Body of pancreas (tissue), 4 donors: ENCODE data around the gene TCTN3. TPM values are rescaled to one million over a fixed set of nuclear protein-coding genes. Genes with fewer than 3 reads are reported as not detected.

ENCODE experiments used
- ATAC-seq: fragments of 150-250 bp; one replicate; pipeline ENCODE4 v1.9.1; 2016
- DNase-seq, 4 donors: peaks; one replicate each; pipeline ENCODE4 v3.0.0-alpha.2; 2019
- H3K27ac ChIP-seq, 4 donors: fragments of 200-600 bp; sonication (generic); 1 replicate in 3 of 4; 2 replicates in 1 of 4; pipeline versions ENCODE4 v1.5.1 to v1.6.1; 2016 to 2019; ENCODE audit warnings: mild to moderate bottlenecking in 1 of 4, mixed read lengths in 1 of 4, moderate library complexity in 1 of 4
- H3K27me3 ChIP-seq, 2 donors: fragments of 200-600 bp; sonication (generic); one replicate each; pipeline ENCODE4 v1.6.0; 2016; ENCODE audit warnings: mild to moderate bottlenecking in 1 of 2
- H3K36me3 ChIP-seq, 2 donors: fragments of 200-600 bp; sonication (generic); replicated peaks in 1 of 2; 2 replicates each; pipeline ENCODE4 v1.5.1; 2016; ENCODE audit warnings: low read depth in 2 of 2; ENCODE audit not compliant: insufficient read depth in 1 of 2
- H3K4me1 ChIP-seq: fragments of 200-600 bp; sonication (generic); one replicate; pipeline ENCODE4 v1.6.0; 2016
- H3K4me3 ChIP-seq, 2 donors: fragments of 200-600 bp; sonication (generic); 1 replicate in 1 of 2; 2 replicates in 1 of 2; pipeline ENCODE4 v1.5.1; 2016 to 2019
- H3K9me3 ChIP-seq, 3 donors: fragments of 200-600 bp; sonication (generic); 1 replicate in 2 of 3; 2 replicates in 1 of 3; pipeline ENCODE4 v1.5.1; 2016
- POLR2A ChIP-seq, 3 donors: fragments of 450-650 bp; IDR thresholded peaks; one replicate each; pipeline ENCODE4 v1.6.1; 2016; ENCODE audit warnings: antibody characterized with exemption in 3 of 3, mild to moderate bottlenecking in 2 of 3
- WGBS, 2 donors: methylation state at CpG; one replicate each; pipeline ENCODE4 v1.1.5; 2017; 5-methylcytosine and 5-hydroxymethylcytosine counted together
- intact Hi-C: fragments of 100-400 bp; cut with DNase I; formaldehyde crosslinking; loops from one replicate; pipeline ENCODE4 v1.15.1; 2023
- total RNA-seq, 2 donors: library from RNA; depleted of rRNA; stranded (reverse); fragments of >200 nt; gene quantifications; one replicate each; pipeline ENCODE4 v1.1.0, GENCODE V29; 2016
- TF ChIP-seq, protein P1 (sequence below), 7 experiments: fragments of 450-650 bp in 4 of 7; fragments of 200-600 bp in 3 of 7; sonication (generic) in 3 of 7; IDR thresholded peaks; one replicate each; pipeline ENCODE4 v1.5.1; 2016 to 2019; ENCODE audit warnings: antibody characterized with exemption in 7 of 7

Gene TCTN3, protein sequence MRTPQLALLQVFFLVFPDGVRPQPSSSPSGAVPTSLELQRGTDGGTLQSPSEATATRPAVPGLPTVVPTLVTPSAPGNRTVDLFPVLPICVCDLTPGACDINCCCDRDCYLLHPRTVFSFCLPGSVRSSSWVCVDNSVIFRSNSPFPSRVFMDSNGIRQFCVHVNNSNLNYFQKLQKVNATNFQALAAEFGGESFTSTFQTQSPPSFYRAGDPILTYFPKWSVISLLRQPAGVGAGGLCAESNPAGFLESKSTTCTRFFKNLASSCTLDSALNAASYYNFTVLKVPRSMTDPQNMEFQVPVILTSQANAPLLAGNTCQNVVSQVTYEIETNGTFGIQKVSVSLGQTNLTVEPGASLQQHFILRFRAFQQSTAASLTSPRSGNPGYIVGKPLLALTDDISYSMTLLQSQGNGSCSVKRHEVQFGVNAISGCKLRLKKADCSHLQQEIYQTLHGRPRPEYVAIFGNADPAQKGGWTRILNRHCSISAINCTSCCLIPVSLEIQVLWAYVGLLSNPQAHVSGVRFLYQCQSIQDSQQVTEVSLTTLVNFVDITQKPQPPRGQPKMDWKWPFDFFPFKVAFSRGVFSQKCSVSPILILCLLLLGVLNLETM
- total RNA-seq, result 10 to 100 TPM; 12.9 to 17.6 TPM

- peak; percentile 97 to 99 (median 98) for DNase-seq
- peak; percentile 54 to 84 (median 80) for TF ChIP-seq POLR2A (IDR thresholded peaks at IDR 0.05)
- TF ChIP-seq, protein P1, sequence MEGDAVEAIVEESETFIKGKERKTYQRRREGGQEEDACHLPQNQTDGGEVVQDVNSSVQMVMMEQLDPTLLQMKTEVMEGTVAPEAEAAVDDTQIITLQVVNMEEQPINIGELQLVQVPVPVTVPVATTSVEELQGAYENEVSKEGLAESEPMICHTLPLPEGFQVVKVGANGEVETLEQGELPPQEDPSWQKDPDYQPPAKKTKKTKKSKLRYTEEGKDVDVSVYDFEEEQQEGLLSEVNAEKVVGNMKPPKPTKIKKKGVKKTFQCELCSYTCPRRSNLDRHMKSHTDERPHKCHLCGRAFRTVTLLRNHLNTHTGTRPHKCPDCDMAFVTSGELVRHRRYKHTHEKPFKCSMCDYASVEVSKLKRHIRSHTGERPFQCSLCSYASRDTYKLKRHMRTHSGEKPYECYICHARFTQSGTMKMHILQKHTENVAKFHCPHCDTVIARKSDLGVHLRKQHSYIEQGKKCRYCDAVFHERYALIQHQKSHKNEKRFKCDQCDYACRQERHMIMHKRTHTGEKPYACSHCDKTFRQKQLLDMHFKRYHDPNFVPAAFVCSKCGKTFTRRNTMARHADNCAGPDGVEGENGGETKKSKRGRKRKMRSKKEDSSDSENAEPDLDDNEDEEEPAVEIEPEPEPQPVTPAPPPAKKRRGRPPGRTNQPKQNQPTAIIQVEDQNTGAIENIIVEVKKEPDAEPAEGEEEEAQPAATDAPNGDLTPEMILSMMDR (IDR thresholded peaks at IDR 0.05), result peak; percentile 97 to 100 (median 100)
- Histone ChIP-seq H3K27ac (peak within 1 kb of the TSS; percentile 41 to 88 (median 71)), H3K4me3 (peak within 1 kb of the TSS; percentile 73 to 90), H3K9me3 (no peaks in the 10 kb centered on the region), H3K4me1 (peaks cover 25% of the 10 kb centered on the region), H3K36me3 (no peaks in the 10 kb centered on the region), H3K27me3 (no peaks in the 10 kb centered on the region)
- 0 to 1% methylated on average over 14 to 53 of the region's 53 CpGs for WGBS, 2 donors
- intact Hi-C loops, result no loop called here
- ATAC-seq, result peak; percentile 100
These were observed at the start of gene TCTN3 for GRCh38 chr10:95693668-95694534. Gene TCTN3 (minus strand): TSS chr10:95693927. CDS start chr10:95693899, 28 bp downstream.

DNA sequence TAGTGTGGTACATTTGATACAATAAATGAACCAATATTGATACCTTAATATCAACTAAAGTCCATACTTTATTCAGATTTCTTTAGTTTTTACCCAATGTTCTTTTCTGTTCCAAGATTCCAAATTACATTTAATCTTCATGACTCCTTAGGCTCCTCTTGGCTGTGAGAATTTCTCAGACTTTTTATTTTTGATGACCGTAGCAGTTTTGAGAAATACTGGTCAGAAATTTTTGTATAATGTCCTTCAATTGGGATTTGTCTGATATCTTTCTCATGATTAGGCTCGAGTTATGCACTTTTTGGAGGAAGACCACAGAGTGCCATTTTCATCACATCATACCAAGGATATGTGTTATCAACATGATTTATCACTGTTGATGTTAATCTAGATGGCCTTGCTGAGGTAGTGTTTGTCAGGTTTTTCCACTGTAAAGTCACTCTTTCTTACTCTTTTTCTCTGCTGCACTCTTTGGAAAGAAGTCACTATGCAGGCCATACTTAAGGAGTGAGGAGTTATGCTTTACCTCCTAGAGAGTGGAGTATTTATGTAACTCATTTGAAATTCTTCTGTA lies 49.3 kb upstream of the TCTN3 start:
- intact Hi-C loops, result no loop called here
- Histone ChIP-seq H3K9me3 (no peaks in the 10 kb centered on the region), H3K27me3 (no peaks in the 10 kb centered on the region), H3K27ac (peak overlapping the region in 1 of 4 donors; percentile 57), H3K4me1 (peaks cover 11% of the 10 kb centered on the region), H3K4me3 (no peak overlapping the region), H3K36me3 (no peaks in the 10 kb centered on the region)
- no peak for ATAC-seq
- no peak for TF ChIP-seq POLR2A (IDR thresholded peaks at IDR 0.05)
- TF ChIP-seq, protein P1 (IDR thresholded peaks at IDR 0.05), result no peak
- no peak for DNase-seq
- 80 to 86% methylated on average over 2 of the region's 2 CpGs for WGBS, 2 donors

DNA sequence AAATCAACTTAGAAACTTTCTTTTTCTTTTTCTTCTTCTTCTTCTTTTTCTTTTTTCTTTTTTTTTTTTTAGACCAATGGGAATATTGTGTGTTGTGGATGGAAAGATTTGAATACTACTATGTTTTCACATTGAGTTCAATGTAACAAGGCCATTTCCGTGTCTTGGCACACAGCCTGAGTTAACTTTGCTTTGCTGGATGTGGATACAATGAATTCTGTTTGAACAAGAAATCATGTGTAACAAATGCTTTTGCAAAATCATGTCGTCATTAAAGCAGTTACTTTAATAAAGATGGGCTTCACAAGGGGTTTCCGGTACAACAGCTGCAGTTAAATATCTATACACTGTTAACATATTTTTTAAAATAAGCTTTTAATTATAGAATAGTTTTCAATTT lies 48.8 kb upstream of the TCTN3 start:
- Histone ChIP-seq H3K9me3 (no peaks in the 10 kb centered on the region), H3K4me1 (peaks cover 11% of the 10 kb centered on the region), H3K36me3 (no peaks in the 10 kb centered on the region), H3K27me3 (no peaks in the 10 kb centered on the region), H3K27ac (peak overlapping the region in 1 of 4 donors; percentile 57), H3K4me3 (no peak overlapping the region)
- TF ChIP-seq POLR2A (IDR thresholded peaks at IDR 0.05), result no peak
- TF ChIP-seq, protein P1 (IDR thresholded peaks at IDR 0.05), result no peak
- peak; percentile 52 for ATAC-seq
- peak; percentile 65 to 85 (median 76) for DNase-seq
- WGBS, 2 donors, result 9 to 16% methylated on average over 3 of the region's 3 CpGs
- intact Hi-C loops, result no loop called here

DNA sequence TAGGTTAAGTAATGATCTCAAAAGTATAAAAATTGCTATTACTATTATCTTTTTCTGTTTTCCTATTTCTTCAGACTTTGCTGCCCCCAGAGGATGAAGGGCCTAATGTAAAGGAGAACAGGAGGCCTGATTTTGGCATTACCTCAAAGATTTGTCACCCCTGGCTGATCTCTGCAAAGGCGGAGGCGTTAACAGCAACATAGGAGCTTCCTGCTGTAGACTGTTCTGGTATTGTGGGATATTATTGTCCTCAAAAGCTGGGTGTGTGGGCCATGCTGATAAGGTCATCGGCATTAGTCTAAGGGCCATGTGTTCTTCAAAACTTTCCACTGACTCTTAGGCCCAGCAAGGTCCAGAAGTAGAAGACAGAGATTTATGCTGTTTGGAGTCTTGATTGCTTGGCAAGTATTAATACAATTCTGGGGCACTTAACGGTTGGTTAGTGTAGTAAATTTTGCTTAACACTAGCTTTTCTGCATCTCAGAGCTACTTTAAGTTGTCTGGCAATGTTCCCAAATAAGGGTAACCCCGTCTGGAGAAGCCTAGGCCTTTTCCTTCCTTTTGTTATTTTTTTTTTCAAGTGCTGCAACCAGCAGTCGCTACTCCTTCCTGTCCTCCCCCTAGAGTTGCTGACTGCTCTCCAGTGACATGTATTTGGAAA lies 48.2 kb upstream of the TCTN3 start:
- Histone ChIP-seq H3K9me3 (no peaks in the 10 kb centered on the region), H3K27ac (peak overlapping the region in 1 of 4 donors; percentile 57), H3K4me1 (peaks cover 11% of the 10 kb centered on the region), H3K36me3 (no peaks in the 10 kb centered on the region), H3K4me3 (no peak overlapping the region), H3K27me3 (no peaks in the 10 kb centered on the region)
- intact Hi-C loops, result no loop called here
- TF ChIP-seq, protein P1 (IDR thresholded peaks at IDR 0.05), result no peak
- TF ChIP-seq POLR2A (IDR thresholded peaks at IDR 0.05), result no peak
- 46 to 59% methylated on average over 6 of the region's 6 CpGs for WGBS, 2 donors
- DNase-seq (peak in 1 of 4 donors; percentile 23), ATAC-seq (peak; percentile 50)
